Endodermal cell (in vitro differentiated cells): ENCODE data around the gene EVPL. TPM values are rescaled to one million over a fixed set of nuclear protein-coding genes. Genes with fewer than 3 reads are reported as not detected.
"Not testable (repeated sequence)": the region's sequence is repeated elsewhere in the genome, so short reads cannot be mapped to it uniquely, and the experiment has no call there.

Experiments
- DNase-seq: peaks from one replicate; pipeline ENCODE4 v3.0.0-alpha.2; 2017
- H3K27ac ChIP-seq: 2 replicates; pipeline ENCODE4 v1.5.1; 2013; ENCODE audit warnings: mild to moderate bottlenecking, low read depth, low read length, moderate library complexity
- H3K27me3 ChIP-seq: 2 replicates; pipeline ENCODE4 v1.6.1; 2013; ENCODE audit warnings: mild to moderate bottlenecking, low read length, moderate library complexity; ENCODE audit not compliant: insufficient read depth, control insufficient read depth, poor library complexity, severe bottlenecking
- H3K36me3 ChIP-seq: 2 replicates; pipeline ENCODE4 v1.7.0; 2013; ENCODE audit warnings: mild to moderate bottlenecking, low read length, moderate library complexity; ENCODE audit not compliant: control insufficient read depth, insufficient read depth
- H3K4me1 ChIP-seq: one replicate; pipeline ENCODE4 v1.7.0; 2013; ENCODE audit warnings: low read length; ENCODE audit not compliant: control insufficient read depth, insufficient read depth
- H3K4me3 ChIP-seq: 2 replicates; pipeline ENCODE4 v1.5.1; 2013; ENCODE audit warnings: mild to moderate bottlenecking, low read length, moderate library complexity
- H3K9ac ChIP-seq: 2 replicates; pipeline ENCODE4 v1.6.1; 2013; ENCODE audit warnings: mild to moderate bottlenecking, low read length, moderate library complexity; ENCODE audit not compliant: poor library complexity, severe bottlenecking; ENCODE audit errors: extremely low read depth
- H3K9me3 ChIP-seq: 2 replicates; pipeline ENCODE4 v1.6.1; 2013; ENCODE audit warnings: mild to moderate bottlenecking, low read length, moderate library complexity; ENCODE audit not compliant: control insufficient read depth
- H3K27ac Mint-ChIP-seq: 2 replicates; pipeline ENCODE4 v1.8.0; 2020; ENCODE audit warnings: mixed read lengths
- H3K27me3 Mint-ChIP-seq: 2 replicates; pipeline ENCODE4 v1.8.0; 2021; ENCODE audit warnings: mild to moderate bottlenecking, mixed read lengths; ENCODE audit not compliant: insufficient read depth
- H3K36me3 Mint-ChIP-seq: 2 replicates; pipeline ENCODE4 v1.8.0; 2020; ENCODE audit warnings: low read depth, mixed read lengths
- H3K4me1 Mint-ChIP-seq: 2 replicates; pipeline ENCODE4 v1.8.0; 2020; ENCODE audit warnings: mixed read lengths
- H3K4me3 Mint-ChIP-seq: 2 replicates; pipeline ENCODE4 v1.8.0; 2020; ENCODE audit warnings: mild to moderate bottlenecking, moderate library complexity, mixed read lengths
- H3K9me3 Mint-ChIP-seq: 2 replicates; pipeline ENCODE4 v1.8.0; 2020; ENCODE audit warnings: mild to moderate bottlenecking, mixed read lengths
- CTCF ChIP-seq: fragments of 200-600 bp; sonication (generic); conservative IDR thresholded peaks from 2 replicates; pipeline ENCODE4 v1.5.0; 2021; ENCODE audit warnings: antibody characterized with exemption, mild to moderate bottlenecking
- WGBS, 2 experiments: methylation state at CpG; one replicate each; pipeline versions ENCODE4 v1.1.5 to v1.1.7; 2013; ENCODE audit warnings: missing lambda C conversion rate in 2 of 2, mixed read lengths in 1 of 2; ENCODE audit not compliant: insufficient coverage in 1 of 2, insufficient read length in 1 of 2; 5-methylcytosine and 5-hydroxymethylcytosine counted together
- total RNA-seq, 2 donors: library from RNA; stranded (reverse); fragmentation: NEBNext Ultra II Directional in 1 of 2; extraction: Animal tissue kit (Norgen Biotek cat#: 25700) in 1 of 2; gene quantifications; 2 replicates in 1 of 2; 3 replicates in 1 of 2; pipeline ENCODE4 v1.2.1, GENCODE V29; 2021

The EVPL gene
- total RNA-seq, 2 donors from 2014 or later, result 0.20 to 0.51 TPM

- Mint-ChIP-seq H3K27ac (no peak overlapping the region), H3K4me3 (no peak overlapping the region), H3K36me3 (peaks cover 65% of the 10 kb centered on the region), H3K4me1 (peaks cover 2% of the 10 kb centered on the region), H3K9me3 (no peaks in the 10 kb centered on the region), H3K27me3 (no peaks in the 10 kb centered on the region)
- no peak overlapping the region for H3K27ac ChIP-seq
- 94% methylated on average over 4 of the region's 4 CpGs for WGBS, 2 experiments
- H3K9me3 ChIP-seq, result no peaks in the 10 kb centered on the region
- H3K9ac ChIP-seq, result no peak overlapping the region
- peaks cover under 1% of the 10 kb centered on the region for H3K4me1 ChIP-seq
- DNase-seq, result no peak
- H3K4me3 ChIP-seq, result no peak overlapping the region
- H3K36me3 ChIP-seq, result peaks cover 72% of the 10 kb centered on the region
- no peak for TF ChIP-seq CTCF
- H3K27me3 ChIP-seq, result no peaks in the 10 kb centered on the region
These were observed 38.7 kb upstream of the EVPL start for GRCh38 chr17:76065775-76066174.

GRCh38 chr17:76063875-76064546 is 36.9 kb upstream of the EVPL start:
- H3K4me1 ChIP-seq, result no peaks in the 10 kb centered on the region
- H3K36me3 ChIP-seq, result peaks cover 87% of the 10 kb centered on the region
- no peak overlapping the region for H3K9ac ChIP-seq
- no peak for TF ChIP-seq CTCF
- no peak for DNase-seq
- no peaks in the 10 kb centered on the region for H3K9me3 ChIP-seq
- H3K4me1 Mint-ChIP-seq, result no peaks in the 10 kb centered on the region
- H3K27me3 ChIP-seq, result no peaks in the 10 kb centered on the region
- H3K27me3 Mint-ChIP-seq, result no peaks in the 10 kb centered on the region
- H3K4me3 Mint-ChIP-seq, result no peak overlapping the region
- H3K27ac Mint-ChIP-seq, result peak overlapping the region; percentile 26
- WGBS, 2 experiments, result 93 to 97% methylated on average over 14 to 15 of the region's 15 CpGs
- no peak overlapping the region for H3K4me3 ChIP-seq
- no peaks in the 10 kb centered on the region for H3K9me3 Mint-ChIP-seq
- H3K27ac ChIP-seq, result no peak overlapping the region
- peaks cover 74% of the 10 kb centered on the region for H3K36me3 Mint-ChIP-seq

GRCh38 chr17:76058264-76058663 is 31.2 kb upstream of the EVPL start:
- 96 to 98% methylated on average over 5 to 6 of the region's 6 CpGs for WGBS, 2 experiments
- H3K27me3 Mint-ChIP-seq, H3K9me3 ChIP-seq, H3K9ac ChIP-seq, H3K4me1 Mint-ChIP-seq, H3K4me1 ChIP-seq, H3K27me3 ChIP-seq, H3K27ac ChIP-seq, H3K4me3 Mint-ChIP-seq, DNase-seq, H3K4me3 ChIP-seq, H3K9me3 Mint-ChIP-seq, H3K27ac Mint-ChIP-seq: not testable (repeated sequence)
- peaks cover 88% of the 10 kb centered on the region for H3K36me3 ChIP-seq
- peaks cover 70% of the 10 kb centered on the region for H3K36me3 Mint-ChIP-seq

- H3K9me3 ChIP-seq, result no peaks in the 10 kb centered on the region
- no peaks in the 10 kb centered on the region for H3K27me3 ChIP-seq
- H3K9me3 Mint-ChIP-seq, result no peaks in the 10 kb centered on the region
- H3K4me3 ChIP-seq, result no peak overlapping the region
- H3K9ac ChIP-seq, result no peak overlapping the region
- no peaks in the 10 kb centered on the region for H3K4me1 Mint-ChIP-seq
- no peak for DNase-seq
- WGBS, 2 experiments, result 96 to 100% methylated on average over 3 of the region's 3 CpGs
- no peaks in the 10 kb centered on the region for H3K4me1 ChIP-seq
- no peak overlapping the region for H3K27ac Mint-ChIP-seq
- H3K27me3 Mint-ChIP-seq, result no peaks in the 10 kb centered on the region
- peaks cover 68% of the 10 kb centered on the region for H3K36me3 Mint-ChIP-seq
- H3K36me3 ChIP-seq, result peaks cover 89% of the 10 kb centered on the region
- H3K27ac ChIP-seq, result no peak overlapping the region
- TF ChIP-seq CTCF, result no peak
- H3K4me3 Mint-ChIP-seq, result no peak overlapping the region
These were observed 29.8 kb upstream of the EVPL start for GRCh38 chr17:76056882-76057281.
